CD4-positive, alpha-beta T cell treated with Interferon gamma for 1 hour (primary cell): Measurements from ENCODE around the gene HK2.
A peak's percentile ranks its signal among the peaks of the same experiment; 100 is the strongest.
"Not testable (repeated sequence)": the region's sequence is repeated elsewhere in the genome, so short reads cannot be mapped to it uniquely, and the experiment has no call there.

ENCODE experiments used
- DNase-seq: peaks from one replicate; pipeline ENCODE4 v3.0.0-alpha.2; 2020

HK2 gene

GRCh38 chr2:74833418-74834233 is at the start of gene HK2:
HK2 (plus strand) TSS chr2:74834127; CDS start chr2:74834581, 454 bp downstream.
- DNase-seq: peak; percentile 86

- DNase-seq: no peak
Measured at GRCh38 chr2:74789271-74789670, 44.7 kb upstream of the HK2 start.

- DNase-seq: no peak
Measured at GRCh38 chr2:74792282-74792681, 41.6 kb upstream of the HK2 start.

DNA sequence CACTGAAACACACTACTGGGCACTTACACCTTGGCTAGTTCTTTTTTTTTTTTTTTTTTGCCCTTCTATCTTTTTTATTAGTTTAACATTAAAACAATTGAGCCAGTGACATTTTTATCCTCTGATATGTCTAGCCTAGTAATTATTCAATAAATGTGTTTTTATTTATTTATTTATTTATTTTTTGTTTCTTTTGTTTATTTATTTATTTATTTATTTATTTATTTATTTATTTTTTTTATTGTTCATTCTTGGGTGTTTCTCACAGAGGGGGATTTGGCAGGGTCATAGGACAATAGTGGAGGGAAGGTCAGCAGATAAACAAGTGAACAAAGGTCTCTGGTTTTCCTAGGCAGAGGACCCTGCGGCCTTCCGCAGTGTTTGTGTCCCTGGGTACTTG is 39.0 kb upstream of the HK2 start:
- not testable (repeated sequence) for DNase-seq

- DNase-seq: no peak
Measured at GRCh38 chr2:74806355-74806839, 27.5 kb upstream of the HK2 start.

GRCh38 chr2:74806920-74807319 is 27.0 kb upstream of the HK2 start:
- DNase-seq: no peak

DNA sequence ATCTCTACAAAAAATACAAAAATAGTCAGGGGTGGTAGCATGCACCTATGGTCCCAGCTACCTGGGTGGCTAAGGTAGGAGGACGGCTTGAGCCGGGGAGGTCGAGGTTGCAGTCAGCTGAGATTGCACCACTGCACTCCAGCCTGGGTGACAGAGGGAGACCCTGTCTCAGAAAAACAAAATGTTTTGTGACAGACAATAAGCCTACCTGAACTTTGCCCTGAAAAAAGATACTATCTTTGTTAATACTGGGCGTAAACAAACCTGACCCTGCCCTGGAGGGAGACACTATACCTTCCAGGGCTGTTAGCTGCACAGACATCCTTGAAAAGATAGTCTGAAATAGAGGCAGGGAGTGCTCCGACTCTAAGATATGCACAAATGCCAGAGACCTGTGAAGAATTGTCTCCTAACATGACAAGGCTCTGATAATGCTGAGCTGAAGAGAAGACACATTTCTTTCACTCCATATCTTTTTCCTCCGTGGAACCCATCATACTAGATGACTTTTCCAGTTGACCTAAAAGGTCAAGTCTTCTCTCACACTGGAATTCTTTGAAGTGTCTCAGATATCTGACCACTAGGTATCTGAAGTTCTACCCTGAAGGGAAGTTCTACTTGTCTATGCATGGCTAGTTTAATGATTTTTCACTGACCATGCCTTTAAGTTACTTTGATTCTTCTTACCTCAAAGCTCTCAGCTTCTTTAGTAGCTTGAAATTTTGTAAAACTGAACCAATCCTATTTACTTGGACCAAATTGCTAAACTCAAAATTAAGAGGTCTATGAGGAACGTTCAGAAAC is 20.9 kb upstream of the HK2 start:
- no peak for DNase-seq

GRCh38 chr2:74814102-74814501 is 19.8 kb upstream of the HK2 start:
- no peak for DNase-seq

GRCh38 chr2:74815941-74816340 is 18.0 kb upstream of the HK2 start:
- DNase-seq: no peak

- no peak for DNase-seq
Measured at GRCh38 chr2:74816540-74817303, 17.2 kb upstream of the HK2 start.

- no peak for DNase-seq
Measured at GRCh38 chr2:74817304-74817675, 16.6 kb upstream of the HK2 start.

- DNase-seq: no peak
Measured at GRCh38 chr2:74819702-74820101, 14.2 kb upstream of the HK2 start.

DNA sequence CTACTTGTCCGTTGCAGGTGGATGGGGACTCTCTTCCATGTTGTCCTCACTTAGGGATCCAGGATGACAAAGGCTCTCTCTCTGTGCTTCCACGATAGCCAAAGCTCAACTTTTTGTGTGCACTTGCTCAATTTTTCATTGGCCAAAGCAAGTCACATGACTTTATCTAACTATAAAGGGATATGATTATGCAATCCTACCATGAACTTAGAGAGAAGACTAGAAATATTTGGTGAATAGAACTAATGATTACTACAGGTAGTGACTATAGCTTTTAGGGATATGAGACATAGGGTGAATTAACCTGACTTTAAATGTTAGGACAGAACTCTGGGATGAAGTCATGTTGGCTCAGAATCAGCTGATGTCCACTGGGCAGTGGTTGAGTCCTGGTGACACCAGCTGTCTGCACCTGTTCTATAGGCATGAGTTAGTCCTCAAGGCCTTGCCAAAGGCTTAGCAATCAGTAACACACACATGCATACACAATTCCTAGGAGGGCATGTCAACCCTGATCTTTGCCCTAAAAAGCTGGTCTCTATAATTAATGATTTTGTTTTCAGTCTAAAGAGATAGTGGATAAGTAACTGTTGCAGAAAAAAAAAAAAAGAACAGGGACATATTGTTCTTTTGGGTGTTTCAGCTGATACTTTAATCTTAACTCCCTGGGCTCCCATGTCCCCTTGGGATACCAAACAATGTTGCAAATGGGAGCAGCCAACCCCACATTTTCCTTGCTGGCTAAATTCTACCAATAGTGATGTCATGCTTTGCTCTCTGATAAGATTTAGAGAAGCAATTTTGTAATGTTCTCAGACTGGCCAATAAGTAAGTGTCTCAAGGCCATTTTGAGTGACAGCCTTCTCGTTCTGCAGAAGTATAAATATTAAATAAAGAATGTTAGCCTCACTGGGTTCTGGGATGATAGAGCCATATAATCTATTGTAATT is 12.5 kb upstream of the HK2 start:
- DNase-seq: no peak

- DNase-seq: no peak
Measured at GRCh38 chr2:74822771-74823566, 11.0 kb upstream of the HK2 start.

GRCh38 chr2:74824679-74825078 is 9.2 kb upstream of the HK2 start:
- no peak for DNase-seq

GRCh38 chr2:74828543-74828942 is 5.4 kb upstream of the HK2 start:
- DNase-seq: no peak

DNA sequence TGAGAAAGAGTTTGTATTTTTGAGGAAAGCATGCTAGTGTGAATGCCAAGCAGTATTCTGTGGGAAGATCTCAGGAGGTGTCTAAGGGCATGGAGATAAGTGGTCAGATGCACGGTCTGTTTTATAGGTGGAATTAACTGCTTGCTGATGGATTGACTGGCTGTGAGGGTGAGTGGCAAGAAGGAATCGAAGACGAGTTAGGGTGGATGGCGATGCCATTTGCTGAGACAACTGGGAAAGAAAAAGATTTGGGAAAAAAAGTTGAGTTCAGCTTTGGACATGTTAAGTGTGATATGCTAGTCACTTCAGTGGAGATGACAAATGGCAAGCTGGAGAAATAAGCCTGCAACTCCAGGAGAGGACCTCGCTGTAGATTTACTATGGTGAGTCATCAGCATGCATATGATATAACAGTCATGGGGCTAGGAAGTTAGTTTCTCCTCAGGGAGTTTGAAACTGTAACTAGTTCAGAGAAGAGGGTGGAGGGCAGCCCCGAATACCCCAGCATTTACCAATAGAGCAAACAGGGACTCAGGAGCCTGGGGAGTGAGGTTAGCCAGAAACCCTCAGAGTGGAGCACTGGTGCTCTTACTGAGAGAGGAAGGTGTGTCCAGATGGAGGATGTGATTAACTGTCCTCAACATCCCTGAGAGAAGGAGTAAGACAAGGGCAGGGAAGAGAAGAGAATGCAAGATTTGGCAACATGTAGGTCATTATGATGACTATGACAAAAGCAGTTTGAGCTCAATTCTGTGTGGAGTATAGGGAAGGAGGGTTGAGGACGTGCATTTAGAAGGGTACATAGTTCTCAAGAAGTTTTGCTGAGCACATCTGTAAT is 2.0 kb upstream of the HK2 start:
- DNase-seq: peak; percentile 39

DNA sequence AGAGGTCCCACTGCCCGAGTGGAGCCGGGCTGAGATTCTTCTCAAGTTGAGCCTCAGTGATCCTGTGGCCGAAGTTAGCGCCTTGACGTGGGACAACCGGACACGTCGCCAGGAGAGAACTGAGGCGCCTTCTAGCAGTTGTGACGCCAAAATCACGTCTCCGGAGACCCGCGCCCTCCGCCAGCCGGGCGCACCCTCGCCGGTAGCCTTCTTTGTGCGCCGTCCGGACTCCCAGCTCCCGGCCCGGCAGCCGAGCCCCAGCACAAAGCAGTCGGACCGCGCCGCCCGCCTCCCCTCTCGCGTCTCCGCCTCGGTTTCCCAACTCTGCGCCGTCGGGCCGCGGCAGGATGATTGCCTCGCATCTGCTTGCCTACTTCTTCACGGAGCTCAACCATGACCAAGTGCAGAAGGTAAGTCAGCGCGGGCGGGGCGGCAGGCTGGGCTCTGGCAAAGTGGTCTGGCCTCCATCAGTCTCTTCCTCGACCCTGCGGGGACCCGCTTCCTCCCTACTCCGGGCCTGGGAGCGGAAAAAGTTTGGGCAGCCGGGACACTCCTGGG is 386 bp downstream of the HK2 start:
- DNase-seq: not testable (repeated sequence)

DNA sequence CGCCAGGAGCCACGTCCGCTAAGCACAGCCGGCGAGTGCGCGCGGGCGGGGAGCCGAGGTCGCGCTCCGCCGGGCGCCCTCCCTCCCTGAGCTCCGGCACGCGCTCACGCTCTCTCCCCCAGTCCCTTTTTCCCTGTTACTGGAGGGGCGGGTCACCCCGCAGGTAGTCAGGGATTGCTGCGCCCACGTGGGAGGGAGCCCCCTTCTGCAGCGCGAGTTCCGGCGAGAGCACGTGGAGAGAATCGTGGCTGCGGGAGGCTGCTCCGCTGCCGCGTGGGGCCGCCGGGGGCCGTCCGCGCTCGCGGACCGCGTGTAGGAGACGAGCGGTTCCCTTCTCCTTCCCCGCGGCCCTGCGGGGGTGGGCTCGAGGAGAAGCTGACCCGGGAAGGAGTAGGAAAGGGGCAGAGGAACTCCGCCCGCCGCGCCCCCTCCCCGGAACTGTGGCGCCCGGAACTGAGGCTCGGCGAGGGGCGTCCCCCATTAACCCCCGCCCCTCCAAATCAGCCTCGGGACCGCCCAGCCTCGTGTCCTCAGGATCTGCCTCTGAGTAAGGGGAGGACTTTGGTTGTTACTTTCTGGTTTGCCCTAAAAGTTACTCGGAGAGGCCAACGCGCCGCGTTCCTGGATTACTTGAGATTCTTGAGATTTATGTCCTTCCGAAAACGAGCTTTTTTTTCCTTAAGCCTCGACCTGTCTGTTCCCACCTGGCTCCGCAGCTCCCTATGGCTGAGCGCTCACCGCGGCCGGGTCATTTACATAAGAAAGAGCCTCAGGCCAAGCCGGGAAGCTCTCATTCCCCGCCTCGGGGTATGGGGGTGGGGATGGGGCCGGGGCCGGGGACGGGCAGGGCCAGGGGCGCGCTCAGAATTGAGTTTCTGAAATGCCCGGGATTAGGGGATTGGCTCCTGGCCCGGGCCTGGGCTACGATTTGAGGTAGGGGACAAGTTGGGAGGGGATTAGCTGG is 1.1 kb downstream of the HK2 start:
- peak; percentile 43 for DNase-seq
